Nephron progenitor cell (in vitro differentiated cells): ENCODE data around the gene CD209.

Experiments
- DNase-seq: peaks from one replicate; pipeline ENCODE4 v3.0.0; 2021
- H3K27ac Mint-ChIP-seq: 2 replicates; pipeline ENCODE4 v1.8.0; 2021; ENCODE audit warnings: mild to moderate bottlenecking, moderate library complexity, mixed read lengths
- H3K27me3 Mint-ChIP-seq: 2 replicates; pipeline ENCODE4 v1.8.0; 2021; ENCODE audit warnings: mild to moderate bottlenecking, low read depth, mixed read lengths; ENCODE audit not compliant: poor library complexity
- H3K36me3 Mint-ChIP-seq: 2 replicates; pipeline ENCODE4 v1.8.0; 2021; ENCODE audit warnings: low read depth, mixed read lengths
- H3K4me1 Mint-ChIP-seq: 2 replicates; pipeline ENCODE4 v1.8.0; 2021; ENCODE audit warnings: mixed read lengths
- H3K4me3 Mint-ChIP-seq: 2 replicates; pipeline ENCODE4 v1.8.0; 2021; ENCODE audit warnings: mild to moderate bottlenecking, moderate library complexity, mixed read lengths
- H3K9me3 Mint-ChIP-seq: 2 replicates; pipeline ENCODE4 v1.8.0; 2021; ENCODE audit warnings: mild to moderate bottlenecking, moderate library complexity, mixed read lengths
- CTCF ChIP-seq: fragments of 200-600 bp; sonication (generic); IDR thresholded peaks from 2 replicates; pipeline ENCODE4 v1.5.0; 2021; ENCODE audit warnings: antibody characterized with exemption

CD209 gene

GRCh38 chr19:7731615-7732014, 15.7 kb downstream of the CD209 start:
- no peak overlapping the region for H3K4me3 Mint-ChIP-seq
- no peak for TF ChIP-seq CTCF
- peaks cover 6% of the 10 kb centered on the region for H3K9me3 Mint-ChIP-seq
- no peaks in the 10 kb centered on the region for H3K4me1 Mint-ChIP-seq
- H3K27ac Mint-ChIP-seq = no peak overlapping the region
- no peak for DNase-seq
- no peaks in the 10 kb centered on the region for H3K36me3 Mint-ChIP-seq
- H3K27me3 Mint-ChIP-seq = peaks cover 99% of the 10 kb centered on the region

GRCh38 chr19:7731218-7731595, 16.1 kb downstream of the CD209 start:
- H3K27ac Mint-ChIP-seq = no peak overlapping the region
- no peak for TF ChIP-seq CTCF
- DNase-seq = no peak
- H3K4me1 Mint-ChIP-seq = no peaks in the 10 kb centered on the region
- H3K4me3 Mint-ChIP-seq = no peak overlapping the region
- H3K36me3 Mint-ChIP-seq = no peaks in the 10 kb centered on the region
- peaks cover 8% of the 10 kb centered on the region for H3K9me3 Mint-ChIP-seq
- peaks cover 99% of the 10 kb centered on the region for H3K27me3 Mint-ChIP-seq

DNA sequence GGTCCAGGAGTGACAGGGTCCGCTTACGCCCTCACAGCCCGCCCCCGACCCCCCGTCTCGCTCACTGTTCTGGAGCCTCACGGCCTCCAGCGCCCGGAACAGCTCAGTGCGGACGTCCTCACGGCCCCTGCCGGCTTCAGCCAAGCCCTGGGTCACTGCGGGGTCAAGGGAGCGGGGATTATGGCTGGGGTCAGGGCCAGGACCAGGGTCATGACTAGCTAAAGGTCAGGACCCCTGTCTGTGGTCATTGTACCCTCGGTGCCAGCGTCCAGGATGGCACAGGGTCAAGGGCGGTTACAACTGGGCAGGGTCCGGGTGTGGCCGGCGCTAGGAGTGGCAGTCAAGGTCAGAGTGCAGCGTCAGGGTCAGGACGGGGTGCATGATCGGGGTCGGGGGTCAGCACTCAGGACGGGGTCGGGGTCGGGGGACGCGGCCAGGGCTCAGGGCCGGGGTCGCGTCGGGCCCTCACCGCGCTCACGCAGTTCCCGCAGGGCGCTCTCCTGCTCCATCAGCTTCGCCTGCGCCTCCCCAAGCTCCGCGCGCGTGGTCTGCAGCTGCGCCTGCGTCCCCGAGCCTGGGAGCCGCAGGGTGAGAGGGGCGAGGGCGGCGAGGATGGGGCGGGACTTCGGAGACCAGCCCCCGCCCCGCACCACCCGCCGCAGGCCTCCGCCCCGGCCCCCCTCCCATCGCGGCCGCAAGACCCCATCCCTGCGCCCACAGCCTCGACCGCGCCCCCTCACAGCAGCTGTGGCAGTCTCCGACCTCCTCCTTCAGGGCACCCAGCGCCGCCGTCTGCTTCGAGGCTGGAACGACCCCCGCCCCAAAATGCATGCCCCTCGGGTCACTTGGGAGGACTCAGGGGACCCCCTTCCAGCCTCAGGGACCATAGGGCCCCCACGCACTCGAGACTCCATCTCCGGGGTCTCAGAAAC, 16.8 kb downstream of the CD209 start:
- H3K4me3 Mint-ChIP-seq = no peak overlapping the region
- H3K27me3 Mint-ChIP-seq = peaks cover 98% of the 10 kb centered on the region

DNA sequence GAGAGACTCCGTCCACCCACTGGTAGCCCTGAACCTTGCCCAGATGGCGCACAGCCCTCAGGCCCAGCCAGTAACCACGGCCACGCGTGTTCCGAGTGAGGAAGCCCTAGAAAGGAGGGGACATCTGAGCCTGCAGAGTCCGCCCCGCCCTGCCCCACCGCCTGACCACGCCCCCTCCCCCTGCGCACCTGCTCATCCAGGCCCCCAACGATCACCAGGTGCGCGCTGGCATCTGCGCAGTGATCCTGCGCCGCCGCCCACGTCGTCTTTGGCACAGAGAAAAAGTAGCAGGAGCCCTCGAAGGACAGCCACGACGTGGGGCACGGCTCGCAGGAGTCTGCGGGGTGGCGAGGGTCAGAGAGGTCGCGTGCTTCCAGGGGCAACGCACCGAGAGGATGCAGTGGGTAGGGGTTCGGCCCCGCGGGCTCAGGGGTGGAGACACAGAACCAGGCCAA, 17.5 kb downstream of the CD209 start:
- DNase-seq = peak; percentile 13
- no peaks in the 10 kb centered on the region for H3K36me3 Mint-ChIP-seq
- peaks cover 8% of the 10 kb centered on the region for H3K9me3 Mint-ChIP-seq
- no peak for TF ChIP-seq CTCF
- no peaks in the 10 kb centered on the region for H3K4me1 Mint-ChIP-seq
- no peak overlapping the region for H3K27ac Mint-ChIP-seq
- H3K27me3 Mint-ChIP-seq = peaks cover 98% of the 10 kb centered on the region
- H3K4me3 Mint-ChIP-seq = no peak overlapping the region

More for the DNA sequence above, 16.8 kb downstream of the CD209 start:
- Mint-ChIP-seq H3K9me3 (peaks cover 8% of the 10 kb centered on the region), H3K4me1 (no peaks in the 10 kb centered on the region), H3K27ac (no peak overlapping the region), H3K36me3 (no peaks in the 10 kb centered on the region)
- TF ChIP-seq CTCF = no peak
- DNase-seq = peak; percentile 15

DNA sequence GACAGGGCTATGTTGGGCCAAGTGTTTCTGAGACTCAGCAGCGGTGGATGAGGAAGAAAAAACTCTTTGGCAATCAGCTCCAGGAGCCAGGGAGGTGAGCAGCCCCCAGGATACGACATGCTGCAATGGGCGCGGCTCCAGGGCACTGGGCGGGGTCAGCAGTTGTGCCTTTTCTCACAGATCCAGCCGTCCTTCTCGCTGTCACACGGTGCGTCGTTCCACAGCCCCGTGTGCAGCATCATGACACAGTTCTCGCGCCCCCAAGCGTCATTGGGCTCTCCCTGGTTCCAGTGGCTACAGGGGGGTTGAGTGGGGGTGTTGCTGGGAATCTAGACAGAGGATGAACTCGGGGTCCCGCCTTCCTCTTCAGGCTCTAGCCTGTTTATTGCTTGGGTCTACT, 18.1 kb downstream of the CD209 start:
- Mint-ChIP-seq H3K9me3 (peaks cover 8% of the 10 kb centered on the region), H3K4me3 (no peak overlapping the region), H3K36me3 (no peaks in the 10 kb centered on the region), H3K27ac (no peak overlapping the region), H3K4me1 (no peaks in the 10 kb centered on the region), H3K27me3 (peaks cover 98% of the 10 kb centered on the region)
- no peak for DNase-seq
- no peak for TF ChIP-seq CTCF

GRCh38 chr19:7725791-7726190, 21.5 kb downstream of the CD209 start:
- peaks cover 79% of the 10 kb centered on the region for H3K27me3 Mint-ChIP-seq
- H3K4me3 Mint-ChIP-seq = no peak overlapping the region
- H3K27ac Mint-ChIP-seq = no peak overlapping the region
- no peaks in the 10 kb centered on the region for H3K4me1 Mint-ChIP-seq
- peaks cover 8% of the 10 kb centered on the region for H3K9me3 Mint-ChIP-seq
- H3K36me3 Mint-ChIP-seq = no peaks in the 10 kb centered on the region
- no peak for TF ChIP-seq CTCF
- DNase-seq = no peak
